ACC112 (cell line): ENCODE results near the gene FCER1A.

Source experiments
- H2AFZ ChIP-seq: fragments of 200-600 bp; sonication (generic); one replicate; pipeline ENCODE4 v1.6.0; 2017; ENCODE audit warnings: antibody characterized with exemption, low read length; ENCODE audit not compliant: unreplicated experiment
- H3K27ac ChIP-seq: fragments of 200-600 bp; sonication (generic); 2 replicates; pipeline ENCODE4 v1.5.1; 2014; ENCODE audit warnings: low read depth, mild to moderate bottlenecking, antibody characterized with exemption, low read length, moderate library complexity
- H3K27me3 ChIP-seq: fragments of 200-600 bp; sonication (generic); 2 replicates; pipeline ENCODE4 v1.6.1; 2014; ENCODE audit warnings: mild to moderate bottlenecking, antibody characterized with exemption, low read length, moderate library complexity, mixed read lengths; ENCODE audit not compliant: insufficient read depth
- H3K36me3 ChIP-seq: fragments of 200-600 bp; sonication (generic); 2 replicates; pipeline ENCODE4 v1.6.1; 2016; ENCODE audit warnings: mild to moderate bottlenecking, antibody characterized with exemption, low read length, moderate library complexity, mixed read lengths; ENCODE audit not compliant: insufficient read depth
- H3K4me1 ChIP-seq: fragments of 200-600 bp; sonication (generic); one replicate; pipeline ENCODE4 v1.6.1; 2016; ENCODE audit warnings: low read length, mixed read lengths; ENCODE audit not compliant: insufficient read depth, unreplicated experiment, control insufficient read depth
- H3K4me3 ChIP-seq: fragments of 200-600 bp; sonication (generic); 2 replicates; pipeline ENCODE4 v1.5.1; 2014; ENCODE audit warnings: mild to moderate bottlenecking, low read depth, low read length
- H3K79me2 ChIP-seq: fragments of 200-600 bp; sonication (generic); one replicate; pipeline ENCODE4 v1.6.0; 2016; ENCODE audit warnings: low read length; ENCODE audit not compliant: control insufficient read depth, unreplicated experiment, insufficient read depth

FCER1A gene

DNA sequence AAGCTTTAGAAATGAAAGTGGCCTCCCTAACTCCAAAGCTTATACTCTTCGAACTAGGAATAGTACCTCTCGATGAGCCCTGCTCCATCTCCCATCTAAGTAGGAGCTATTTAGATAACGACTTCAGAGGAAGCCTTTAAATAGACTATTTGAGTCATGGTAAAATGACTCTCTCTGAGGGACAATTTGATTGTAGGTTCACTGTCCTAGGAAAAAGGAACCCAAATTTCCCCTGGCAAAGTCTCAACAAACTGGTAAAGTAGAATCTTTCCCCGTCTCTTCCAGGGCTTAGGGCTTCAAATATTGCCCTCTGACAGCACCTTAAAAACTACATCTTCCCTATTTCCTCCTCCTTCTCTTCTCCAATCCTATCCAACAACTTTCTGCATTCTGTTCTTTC, 2.0 kb upstream of the FCER1A start:
- H3K4me1 ChIP-seq = no peaks in the 10 kb centered on the region
- H2AFZ ChIP-seq = no peak overlapping the region
- no peak overlapping the region for H3K4me3 ChIP-seq
- no peaks in the 10 kb centered on the region for H3K79me2 ChIP-seq
- H3K27me3 ChIP-seq = peaks cover 3% of the 10 kb centered on the region
- H3K36me3 ChIP-seq = no peaks in the 10 kb centered on the region
- H3K27ac ChIP-seq = no peak overlapping the region

DNA sequence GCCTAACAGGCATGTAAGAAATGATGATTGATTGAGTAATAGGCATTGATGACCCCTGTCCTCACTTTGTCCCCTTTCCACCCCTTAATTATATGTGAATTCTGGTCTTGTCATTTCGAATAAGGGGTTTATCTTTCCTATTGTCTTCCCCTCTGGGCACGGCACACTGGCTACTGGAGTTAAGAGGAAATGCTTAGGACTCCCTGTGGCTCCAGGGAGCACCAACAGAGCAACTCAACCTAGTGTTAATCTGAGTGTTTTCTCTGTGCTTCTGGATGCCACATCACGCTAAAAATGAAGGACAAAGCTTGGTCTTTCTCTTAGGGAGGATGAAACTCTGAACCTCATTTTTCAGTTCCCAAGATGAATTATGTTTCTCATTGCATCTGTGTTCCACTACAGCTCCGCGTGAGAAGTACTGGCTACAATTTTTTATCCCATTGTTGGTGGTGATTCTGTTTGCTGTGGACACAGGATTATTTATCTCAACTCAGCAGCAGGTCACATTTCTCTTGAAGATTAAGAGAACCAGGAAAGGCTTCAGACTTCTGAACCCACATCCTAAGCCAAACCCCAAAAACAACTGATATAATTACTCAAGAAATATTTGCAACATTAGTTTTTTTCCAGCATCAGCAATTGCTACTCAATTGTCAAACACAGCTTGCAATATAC, 5.3 kb downstream of the FCER1A start:
- no peaks in the 10 kb centered on the region for H3K36me3 ChIP-seq
- peaks cover 25% of the 10 kb centered on the region for H3K27me3 ChIP-seq
- no peak overlapping the region for H2AFZ ChIP-seq
- H3K4me1 ChIP-seq = no peaks in the 10 kb centered on the region
- H3K27ac ChIP-seq = no peak overlapping the region
- no peak overlapping the region for H3K4me3 ChIP-seq
- H3K79me2 ChIP-seq = no peaks in the 10 kb centered on the region

DNA sequence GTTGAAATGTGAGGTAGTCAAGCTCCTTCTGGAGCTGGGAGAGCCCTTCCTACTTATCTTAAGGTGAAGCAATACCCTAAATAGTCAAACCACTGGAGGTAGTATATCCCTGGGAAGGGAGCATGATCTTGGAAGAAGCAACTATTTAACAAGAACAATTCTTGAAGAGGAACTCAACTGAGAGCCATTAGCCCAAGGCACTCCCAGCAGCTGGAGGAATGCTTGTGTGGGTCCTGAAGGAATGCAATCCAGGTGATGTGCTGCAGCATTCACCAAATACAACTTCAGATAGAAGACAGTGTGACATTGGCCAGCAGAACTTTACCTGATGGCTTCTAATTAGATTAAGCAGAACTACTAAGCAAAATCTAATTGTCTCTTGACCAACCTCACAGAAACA, 9.5 kb downstream of the FCER1A start:
- Histone ChIP-seq H3K27ac (no peak overlapping the region), H3K36me3 (no peaks in the 10 kb centered on the region)

DNA sequence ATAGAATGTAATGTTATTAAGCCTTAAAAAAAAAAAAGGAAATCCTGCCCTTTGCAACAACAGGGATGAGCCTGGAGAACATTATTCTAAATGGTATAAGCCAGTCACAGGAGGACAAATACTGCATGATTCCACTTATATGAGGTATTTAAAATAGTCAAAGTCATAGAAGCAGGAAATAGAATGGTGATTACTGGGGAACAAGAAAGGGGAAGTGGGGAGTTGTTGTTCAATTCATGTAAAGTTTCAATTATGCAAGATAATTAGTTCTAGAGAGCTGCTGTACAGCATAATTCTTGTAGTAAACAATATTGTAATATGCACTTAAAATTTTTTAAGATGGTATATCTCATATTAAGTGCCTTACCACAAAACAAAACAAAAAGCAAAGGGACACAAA, 13.2 kb downstream of the FCER1A start:
- H2AFZ ChIP-seq = no peak overlapping the region
- no peaks in the 10 kb centered on the region for H3K79me2 ChIP-seq
- no peaks in the 10 kb centered on the region for H3K36me3 ChIP-seq
- H3K4me3 ChIP-seq = no peak overlapping the region
- H3K27me3 ChIP-seq = peaks cover 7% of the 10 kb centered on the region; the same call in 1 of the 2 replicates
- H3K4me1 ChIP-seq = no peaks in the 10 kb centered on the region
- no peak overlapping the region for H3K27ac ChIP-seq

More for the DNA sequence above, 9.5 kb downstream of the FCER1A start:
- no peaks in the 10 kb centered on the region for H3K4me1 ChIP-seq
- H3K27me3 ChIP-seq = peaks cover 22% of the 10 kb centered on the region; the same call in 1 of the 2 replicates
- no peaks in the 10 kb centered on the region for H3K79me2 ChIP-seq
- H3K4me3 ChIP-seq = no peak overlapping the region
- H2AFZ ChIP-seq = no peak overlapping the region

DNA sequence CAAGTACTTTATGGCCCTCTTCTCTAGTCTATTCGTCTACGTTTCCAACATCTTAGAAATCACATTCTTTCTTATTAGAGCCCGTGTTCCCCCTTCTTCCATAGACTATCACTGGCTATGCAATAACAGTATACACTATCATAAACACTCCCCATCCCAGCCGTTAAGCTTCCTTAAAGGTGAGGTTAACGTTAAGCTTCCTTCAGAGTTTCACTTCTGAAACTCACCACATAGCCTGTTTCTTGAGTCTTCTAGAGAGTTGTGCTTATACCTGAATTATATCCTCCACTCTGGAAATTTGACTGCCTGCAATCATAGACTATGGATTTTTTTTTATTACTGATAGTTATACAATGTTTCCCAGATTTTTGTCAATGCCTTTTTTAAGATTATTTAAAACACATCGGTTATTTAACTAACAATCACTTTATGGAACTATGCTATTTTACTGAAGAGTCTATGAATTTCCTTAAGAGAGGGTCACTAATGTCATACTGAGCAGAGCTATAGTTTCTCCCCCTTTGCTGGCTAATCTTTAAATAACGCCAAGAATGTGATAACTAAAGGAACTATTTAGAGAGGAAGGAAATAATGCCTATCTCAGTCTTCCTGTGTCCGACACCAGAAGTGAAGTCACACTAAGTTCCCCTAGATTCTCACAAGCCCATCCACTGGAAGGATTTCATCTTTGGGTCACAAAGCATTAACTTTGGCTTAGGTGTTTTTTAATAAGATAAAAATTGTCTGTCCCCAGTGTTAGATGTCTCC, 16.8 kb downstream of the FCER1A start:
- H3K79me2 ChIP-seq = no peaks in the 10 kb centered on the region
- no peaks in the 10 kb centered on the region for H3K36me3 ChIP-seq

DNA sequence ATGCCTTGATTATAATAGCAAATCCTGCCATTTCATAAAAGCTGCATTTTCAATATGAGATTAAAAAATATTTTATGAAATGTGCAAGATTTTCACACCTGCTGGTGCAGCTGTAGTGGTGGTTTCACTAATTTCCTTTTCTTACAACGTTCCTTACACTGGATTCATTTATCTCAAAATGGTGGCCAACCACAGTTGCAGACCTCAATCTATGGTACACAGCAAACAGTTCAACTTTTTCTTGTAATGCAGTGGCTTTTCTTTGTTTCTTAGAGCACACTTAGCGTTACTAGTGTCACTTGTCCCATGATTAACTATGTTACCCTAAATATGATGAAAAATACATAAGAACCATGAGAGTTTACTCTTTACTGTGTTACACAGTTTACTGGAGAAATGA, 32.7 kb downstream of the FCER1A start:
- H2AFZ ChIP-seq = no peak overlapping the region
- H3K36me3 ChIP-seq = no peaks in the 10 kb centered on the region
- H3K27me3 ChIP-seq = no peaks in the 10 kb centered on the region
- H3K79me2 ChIP-seq = no peaks in the 10 kb centered on the region
- H3K4me3 ChIP-seq = no peak overlapping the region
- H3K4me1 ChIP-seq = peaks cover 1% of the 10 kb centered on the region
- H3K27ac ChIP-seq = no peak overlapping the region

More for the DNA sequence above, 16.8 kb downstream of the FCER1A start:
- no peak overlapping the region for H3K27ac ChIP-seq
- no peaks in the 10 kb centered on the region for H3K4me1 ChIP-seq
- H3K4me3 ChIP-seq = no peak overlapping the region
- H3K27me3 ChIP-seq = no peaks in the 10 kb centered on the region
- H2AFZ ChIP-seq = peak overlapping the region; percentile 39

DNA sequence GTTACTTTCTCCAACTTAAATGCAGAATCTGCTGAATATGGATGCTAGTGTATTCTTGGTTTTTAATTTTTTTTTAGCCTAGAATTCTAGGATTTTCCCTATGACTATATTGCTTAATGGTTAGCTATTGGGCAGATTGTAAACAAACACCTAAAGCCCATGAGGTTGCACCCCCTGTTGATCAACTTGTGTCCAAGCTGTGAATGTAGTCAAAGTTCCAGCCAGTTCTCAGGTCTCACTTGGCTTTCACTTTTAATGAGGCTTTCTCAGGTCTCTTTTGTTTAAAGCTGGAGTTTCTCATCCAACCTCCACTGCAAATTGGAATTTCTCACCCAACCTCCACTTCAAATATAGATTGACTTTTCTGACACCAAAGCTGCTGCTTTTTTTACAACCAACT, 35.9 kb downstream of the FCER1A start:
- Histone ChIP-seq H3K4me1 (peaks cover 10% of the 10 kb centered on the region), H3K4me3 (no peak overlapping the region), H2AFZ (no peak overlapping the region), H3K36me3 (no peaks in the 10 kb centered on the region), H3K27me3 (no peaks in the 10 kb centered on the region), H3K79me2 (no peaks in the 10 kb centered on the region), H3K27ac (no peak overlapping the region)

DNA sequence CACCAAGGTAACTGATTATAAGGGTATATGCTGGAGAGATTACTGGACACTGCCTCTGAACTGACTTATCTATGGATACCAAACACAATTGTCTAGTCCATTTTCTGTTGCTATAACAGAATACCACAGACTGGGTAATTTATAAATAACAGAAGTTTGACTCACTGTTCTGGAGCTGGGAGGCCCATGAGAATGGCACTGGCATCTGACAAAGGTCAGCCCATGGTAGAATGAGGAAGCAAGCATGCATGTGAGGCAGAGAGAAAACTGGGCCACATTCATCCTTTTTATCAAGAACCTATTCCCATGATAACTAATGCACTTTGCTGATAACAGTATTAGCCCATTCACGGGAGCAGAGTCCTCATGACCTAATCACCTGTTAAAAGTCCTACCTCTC, 37.4 kb downstream of the FCER1A start:
- no peaks in the 10 kb centered on the region for H3K36me3 ChIP-seq
- H3K79me2 ChIP-seq = no peaks in the 10 kb centered on the region
- H3K4me1 ChIP-seq = peaks cover 10% of the 10 kb centered on the region
- H3K27ac ChIP-seq = peak overlapping the region; percentile 72
- H2AFZ ChIP-seq = no peak overlapping the region
- no peak overlapping the region for H3K4me3 ChIP-seq
- H3K27me3 ChIP-seq = no peaks in the 10 kb centered on the region

DNA sequence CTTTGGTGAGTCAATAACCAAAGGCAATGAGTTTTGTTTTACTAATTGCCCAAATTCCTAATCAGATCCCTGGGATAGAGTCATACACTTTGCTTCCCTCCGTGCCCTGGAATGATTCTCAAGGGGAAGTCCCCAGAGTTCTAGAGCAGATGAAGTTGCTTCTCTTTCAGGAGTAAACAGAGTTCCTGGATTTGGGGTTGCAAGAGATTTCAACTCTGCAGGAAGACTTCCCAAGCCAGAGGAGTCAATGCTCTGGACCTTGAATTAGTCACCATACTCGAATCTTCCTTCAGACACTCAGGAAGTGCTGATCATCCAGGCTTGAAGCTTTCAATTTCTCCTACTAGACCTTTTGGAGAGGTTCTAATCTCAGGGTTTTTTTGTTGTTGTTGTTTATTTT, 39.6 kb downstream of the FCER1A start:
- no peak overlapping the region for H3K4me3 ChIP-seq
- peaks cover 10% of the 10 kb centered on the region for H3K4me1 ChIP-seq
- H3K79me2 ChIP-seq = no peaks in the 10 kb centered on the region
- H2AFZ ChIP-seq = no peak overlapping the region
- H3K27ac ChIP-seq = no peak overlapping the region
- H3K36me3 ChIP-seq = no peaks in the 10 kb centered on the region
- no peaks in the 10 kb centered on the region for H3K27me3 ChIP-seq

DNA sequence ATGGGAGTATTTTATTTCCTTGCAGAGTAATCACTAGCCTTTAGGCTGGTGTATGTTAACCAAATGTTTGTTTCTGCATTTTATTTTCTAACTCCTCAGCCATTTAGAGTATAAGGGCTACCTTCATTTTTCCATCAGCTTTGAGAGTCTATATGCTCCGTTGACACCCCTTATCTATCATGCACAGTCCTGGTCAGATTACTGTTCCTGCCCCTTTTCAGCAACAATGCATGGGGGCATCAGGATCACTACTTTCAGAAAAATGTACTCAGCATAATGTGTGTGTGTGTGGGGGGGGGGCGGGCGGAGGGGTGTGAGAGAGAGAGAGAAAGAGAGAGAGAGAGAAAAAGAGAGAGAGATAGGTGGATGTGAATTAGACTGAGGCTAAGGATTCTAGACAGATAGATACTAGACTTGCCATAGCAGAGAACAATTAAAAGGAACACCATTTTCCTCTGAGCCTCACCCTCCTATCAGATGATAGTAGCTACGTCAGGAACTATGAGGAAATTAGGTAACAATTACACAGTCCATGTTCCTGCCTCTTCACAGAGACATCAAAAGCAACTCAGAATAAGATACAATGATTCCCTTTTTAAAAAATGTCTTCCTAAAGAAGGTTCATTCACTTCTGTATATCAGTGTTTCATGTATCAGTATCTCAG, 40.8 kb downstream of the FCER1A start:
- Histone ChIP-seq H3K4me3 (no peak overlapping the region), H3K36me3 (no peaks in the 10 kb centered on the region), H3K79me2 (no peaks in the 10 kb centered on the region), H3K27ac (no peak overlapping the region), H2AFZ (no peak overlapping the region), H3K4me1 (peaks cover 10% of the 10 kb centered on the region), H3K27me3 (no peaks in the 10 kb centered on the region)
